Activated CD4-positive, alpha-beta memory T cell treated with anti-CD3 and anti-CD28 coated beads for 36 hours (primary cell): ENCODE data around the gene SLCO3A1. TPM values are rescaled to one million over a fixed set of nuclear protein-coding genes. Genes with fewer than 3 reads are reported as not detected.

ENCODE experiments used
- CTCF ChIA-PET: fragments of 350-600 bp; sonication (Branson Sonifier 250); formaldehyde crosslinking; loops from one replicate; lab custom pipeline; 2021; ENCODE audit warnings: antibody characterized with exemption, inconsistent platforms; lab: Charles Lee
- POLR2A ChIA-PET: fragments of 350-600 bp; sonication (Branson Sonifier 250); formaldehyde crosslinking; loops from one replicate; lab custom pipeline; 2021; ENCODE audit warnings: antibody characterized with exemption; lab: Charles Lee
- DNase-seq: peaks from one replicate; pipeline ENCODE4 v3.0.0-alpha.2; 2020
- H3K27ac Mint-ChIP-seq: one replicate; pipeline ENCODE4 v1.8.0; 2021; ENCODE audit warnings: mixed read lengths
- H3K27me3 Mint-ChIP-seq: one replicate; pipeline ENCODE4 v1.8.0; 2021; ENCODE audit warnings: mixed read lengths
- H3K36me3 Mint-ChIP-seq: one replicate; pipeline ENCODE4 v1.8.0; 2021; ENCODE audit warnings: mixed read lengths
- H3K4me1 Mint-ChIP-seq: one replicate; pipeline ENCODE4 v1.8.0; 2021; ENCODE audit warnings: low read depth, mixed read lengths
- H3K4me3 Mint-ChIP-seq: one replicate; pipeline ENCODE4 v1.8.0; 2021; ENCODE audit warnings: mild to moderate bottlenecking, mixed read lengths
- H3K9me3 Mint-ChIP-seq: one replicate; pipeline ENCODE4 v1.8.0; 2021; ENCODE audit warnings: mixed read lengths
- intact Hi-C: fragments of 100-400 bp; cut with micrococcal nuclease; formaldehyde crosslinking; loops from one replicate; pipeline ENCODE4 v1.15.1; 2023
- total RNA-seq, 2 experiments: library from RNA; stranded (reverse); gene quantifications; one replicate each; pipeline ENCODE4 v1.2.3, GENCODE V29; 2021

The SLCO3A1 gene
- total RNA-seq, 2 experiments from 2014 or later = 10.8 to 12.7 TPM

GRCh38 chr15:92019706-92020105, 166.2 kb downstream of the SLCO3A1 start:
- intact Hi-C loops = no loop called here
- no peak for DNase-seq
- ChIA-PET CTCF (interaction anchor here (1.1 kb wide), 1 partner anchor 59 kb away, joined by 3 read pairs; no protein-coding TSS in a partner anchor), POLR2A (no interaction called here)
- Mint-ChIP-seq H3K27ac (no peak overlapping the region), H3K36me3 (no peaks in the 10 kb centered on the region), H3K27me3 (no peaks in the 10 kb centered on the region), H3K4me3 (no peak overlapping the region), H3K4me1 (peaks cover 40% of the 10 kb centered on the region), H3K9me3 (no peaks in the 10 kb centered on the region)

GRCh38 chr15:92020207-92020606, 166.7 kb downstream of the SLCO3A1 start:
- ChIA-PET CTCF (no interaction called here), POLR2A (no interaction called here)
- intact Hi-C loops = no loop called here
- no peak for DNase-seq
- Mint-ChIP-seq H3K4me3 (no peak overlapping the region), H3K27me3 (no peaks in the 10 kb centered on the region), H3K36me3 (no peaks in the 10 kb centered on the region), H3K27ac (no peak overlapping the region), H3K9me3 (no peaks in the 10 kb centered on the region), H3K4me1 (peaks cover 38% of the 10 kb centered on the region)

GRCh38 chr15:92020804-92021203, 167.3 kb downstream of the SLCO3A1 start:
- POLR2A ChIA-PET = no interaction called here
- CTCF ChIA-PET = no interaction called here
- intact Hi-C loops = no loop called here

GRCh38 chr15:92021792-92022191, 168.3 kb downstream of the SLCO3A1 start:
- no peak overlapping the region for H3K27ac Mint-ChIP-seq
- DNase-seq = no peak
- H3K9me3 Mint-ChIP-seq = no peaks in the 10 kb centered on the region
- H3K36me3 Mint-ChIP-seq = no peaks in the 10 kb centered on the region
- intact Hi-C loops = no loop called here
- no peak overlapping the region for H3K4me3 Mint-ChIP-seq
- ChIA-PET POLR2A (no interaction called here), CTCF (interaction anchor here (1.1 kb wide), 1 partner anchor 28 kb away, joined by 4 read pairs; no protein-coding TSS in a partner anchor)
- H3K4me1 Mint-ChIP-seq = peaks cover 34% of the 10 kb centered on the region
- H3K27me3 Mint-ChIP-seq = no peaks in the 10 kb centered on the region

More at GRCh38 chr15:92020804-92021203, 167.3 kb downstream of the SLCO3A1 start:
- DNase-seq = no peak
- H3K36me3 Mint-ChIP-seq = no peaks in the 10 kb centered on the region
- H3K27me3 Mint-ChIP-seq = no peaks in the 10 kb centered on the region
- no peak overlapping the region for H3K27ac Mint-ChIP-seq
- H3K9me3 Mint-ChIP-seq = no peaks in the 10 kb centered on the region
- peaks cover 38% of the 10 kb centered on the region for H3K4me1 Mint-ChIP-seq
- H3K4me3 Mint-ChIP-seq = no peak overlapping the region

- Mint-ChIP-seq H3K4me1 (peaks cover 23% of the 10 kb centered on the region), H3K36me3 (peaks cover 1% of the 10 kb centered on the region), H3K4me3 (no peak overlapping the region), H3K9me3 (no peaks in the 10 kb centered on the region), H3K27ac (no peak overlapping the region), H3K27me3 (no peaks in the 10 kb centered on the region)
- ChIA-PET POLR2A (no interaction called here), CTCF (no interaction called here)
- intact Hi-C loops = no loop called here
- DNase-seq = no peak
Observed at GRCh38 chr15:92023965-92024364, 170.5 kb downstream of the SLCO3A1 start.

- CTCF ChIA-PET = no interaction called here
- Mint-ChIP-seq H3K9me3 (no peaks in the 10 kb centered on the region), H3K4me1 (peaks cover 18% of the 10 kb centered on the region), H3K4me3 (no peak overlapping the region), H3K36me3 (peaks cover 1% of the 10 kb centered on the region), H3K27ac (no peak overlapping the region), H3K27me3 (no peaks in the 10 kb centered on the region)
- DNase-seq = no peak
- POLR2A ChIA-PET = no interaction called here
- intact Hi-C loops = no loop called here
Observed at GRCh38 chr15:92025706-92026270, 172.3 kb downstream of the SLCO3A1 start.

GRCh38 chr15:92028389-92028724, 174.8 kb downstream of the SLCO3A1 start:
- H3K27me3 Mint-ChIP-seq = no peaks in the 10 kb centered on the region
- ChIA-PET POLR2A (no interaction called here), CTCF (no interaction called here)
- peaks cover 11% of the 10 kb centered on the region for H3K4me1 Mint-ChIP-seq
- H3K4me3 Mint-ChIP-seq = no peak overlapping the region
- intact Hi-C loops = no loop called here
- no peaks in the 10 kb centered on the region for H3K9me3 Mint-ChIP-seq
- H3K27ac Mint-ChIP-seq = no peak overlapping the region
- no peak for DNase-seq
- peaks cover 1% of the 10 kb centered on the region for H3K36me3 Mint-ChIP-seq

GRCh38 chr15:92029767-92030166, 176.3 kb downstream of the SLCO3A1 start:
- H3K27ac Mint-ChIP-seq = no peak overlapping the region
- no peaks in the 10 kb centered on the region for H3K27me3 Mint-ChIP-seq
- ChIA-PET POLR2A (no interaction called here), CTCF (no interaction called here)
- no peaks in the 10 kb centered on the region for H3K9me3 Mint-ChIP-seq
- intact Hi-C loops = no loop called here
- no peak for DNase-seq
- H3K4me1 Mint-ChIP-seq = peaks cover 21% of the 10 kb centered on the region
- H3K4me3 Mint-ChIP-seq = no peak overlapping the region
- H3K36me3 Mint-ChIP-seq = peaks cover 1% of the 10 kb centered on the region

GRCh38 chr15:92033314-92033713, 179.8 kb downstream of the SLCO3A1 start:
- ChIA-PET POLR2A (no interaction called here), CTCF (no interaction called here)
- intact Hi-C loops = no loop called here
- Mint-ChIP-seq H3K36me3 (no peaks in the 10 kb centered on the region), H3K4me3 (no peak overlapping the region), H3K27ac (no peak overlapping the region), H3K4me1 (peaks cover 22% of the 10 kb centered on the region), H3K9me3 (peaks cover 8% of the 10 kb centered on the region), H3K27me3 (no peaks in the 10 kb centered on the region)
- DNase-seq = no peak

GRCh38 chr15:92033723-92034122, 180.2 kb downstream of the SLCO3A1 start:
- H3K27ac Mint-ChIP-seq = no peak overlapping the region
- POLR2A ChIA-PET = no interaction called here
- DNase-seq = no peak
- CTCF ChIA-PET = no interaction called here
- H3K4me1 Mint-ChIP-seq = peaks cover 22% of the 10 kb centered on the region
- no peak overlapping the region for H3K4me3 Mint-ChIP-seq
- no peaks in the 10 kb centered on the region for H3K27me3 Mint-ChIP-seq
- intact Hi-C loops = no loop called here
- peaks cover 12% of the 10 kb centered on the region for H3K9me3 Mint-ChIP-seq
- no peaks in the 10 kb centered on the region for H3K36me3 Mint-ChIP-seq

- no peak overlapping the region for H3K27ac Mint-ChIP-seq
- POLR2A ChIA-PET = no interaction called here
Observed at GRCh38 chr15:92034227-92034626, 180.7 kb downstream of the SLCO3A1 start.

GRCh38 chr15:92035551-92035950, 182.0 kb downstream of the SLCO3A1 start:
- CTCF ChIA-PET = interaction anchor here (1.4 kb wide), 1 partner anchor 10 kb away, joined by 3 read pairs; no protein-coding TSS in a partner anchor
- intact Hi-C loops = no loop called here
- no peaks in the 10 kb centered on the region for H3K36me3 Mint-ChIP-seq

More at GRCh38 chr15:92034227-92034626, 180.7 kb downstream of the SLCO3A1 start:
- Mint-ChIP-seq H3K4me1 (peaks cover 22% of the 10 kb centered on the region), H3K4me3 (no peak overlapping the region), H3K27me3 (no peaks in the 10 kb centered on the region), H3K36me3 (no peaks in the 10 kb centered on the region), H3K9me3 (peaks cover 15% of the 10 kb centered on the region)
- no peak for DNase-seq
- CTCF ChIA-PET = no interaction called here
- intact Hi-C loops = no loop called here

GRCh38 chr15:92035961-92036360, 182.5 kb downstream of the SLCO3A1 start:
- H3K4me1 Mint-ChIP-seq = peaks cover 21% of the 10 kb centered on the region

More at GRCh38 chr15:92035551-92035950, 182.0 kb downstream of the SLCO3A1 start:
- no peak overlapping the region for H3K27ac Mint-ChIP-seq
- POLR2A ChIA-PET = no interaction called here
- no peaks in the 10 kb centered on the region for H3K27me3 Mint-ChIP-seq
- no peak for DNase-seq
- H3K4me1 Mint-ChIP-seq = peaks cover 18% of the 10 kb centered on the region
- peaks cover 15% of the 10 kb centered on the region for H3K9me3 Mint-ChIP-seq
- no peak overlapping the region for H3K4me3 Mint-ChIP-seq

More at GRCh38 chr15:92035961-92036360, 182.5 kb downstream of the SLCO3A1 start:
- H3K9me3 Mint-ChIP-seq = peaks cover 15% of the 10 kb centered on the region
- no peaks in the 10 kb centered on the region for H3K36me3 Mint-ChIP-seq
- H3K27ac Mint-ChIP-seq = no peak overlapping the region
- H3K4me3 Mint-ChIP-seq = no peak overlapping the region
- ChIA-PET POLR2A (no interaction called here), CTCF (interaction anchor here (1.4 kb wide), 1 partner anchor 10 kb away, joined by 3 read pairs; no protein-coding TSS in a partner anchor)
- DNase-seq = no peak
- intact Hi-C loops = no loop called here
- H3K27me3 Mint-ChIP-seq = no peaks in the 10 kb centered on the region
